Suppressor macrophage treated with lipopolysaccharide for 4 hours (primary cell): ENCODE results near the gene ARMC7.
A peak's percentile ranks its signal among the peaks of the same experiment; 100 is the strongest.

Source experiments
- DNase-seq: peaks from one replicate; pipeline ENCODE4 v3.0.0-alpha.2; 2020

ARMC7 gene

DNA sequence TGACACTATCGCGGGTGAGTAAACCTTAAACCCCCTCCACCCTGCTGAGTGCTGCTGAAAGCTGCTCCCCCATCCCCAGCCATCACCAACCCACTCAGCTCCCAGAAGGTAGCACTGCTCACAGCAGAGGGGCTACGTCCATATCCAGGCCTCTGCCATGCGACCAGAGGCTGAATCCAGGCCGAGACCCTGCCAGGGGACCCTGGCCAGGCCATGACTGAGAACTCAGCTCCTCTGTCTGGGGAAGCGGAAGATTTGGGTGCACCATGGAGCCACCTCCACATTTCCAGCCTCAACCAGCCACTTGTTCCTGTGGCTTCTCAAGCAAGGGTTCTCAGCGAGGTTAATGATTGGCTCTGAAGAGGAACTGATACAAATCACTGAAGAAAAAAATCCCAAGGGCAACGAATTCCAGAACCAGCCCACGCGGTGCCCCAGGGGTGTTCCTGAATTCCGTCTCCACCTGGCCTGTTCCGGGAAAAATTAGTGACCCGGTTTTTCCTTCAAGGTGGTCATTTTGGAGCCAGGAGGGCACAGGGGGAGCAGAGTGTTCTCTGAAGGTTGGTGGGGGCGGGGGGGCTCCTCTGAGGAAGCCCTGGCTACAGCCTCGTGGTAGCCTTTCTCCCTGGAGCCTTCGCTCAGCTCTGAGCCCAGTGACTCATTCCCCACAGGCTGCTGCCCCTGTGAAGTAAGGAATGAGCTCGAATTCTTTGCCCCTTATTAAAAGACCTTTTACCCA lies 31.3 kb upstream of the ARMC7 start:
- DNase-seq: peak; percentile 51

- DNase-seq: no peak
These were observed 30.8 kb upstream of the ARMC7 start for GRCh38 chr17:75079023-75079373.

DNA sequence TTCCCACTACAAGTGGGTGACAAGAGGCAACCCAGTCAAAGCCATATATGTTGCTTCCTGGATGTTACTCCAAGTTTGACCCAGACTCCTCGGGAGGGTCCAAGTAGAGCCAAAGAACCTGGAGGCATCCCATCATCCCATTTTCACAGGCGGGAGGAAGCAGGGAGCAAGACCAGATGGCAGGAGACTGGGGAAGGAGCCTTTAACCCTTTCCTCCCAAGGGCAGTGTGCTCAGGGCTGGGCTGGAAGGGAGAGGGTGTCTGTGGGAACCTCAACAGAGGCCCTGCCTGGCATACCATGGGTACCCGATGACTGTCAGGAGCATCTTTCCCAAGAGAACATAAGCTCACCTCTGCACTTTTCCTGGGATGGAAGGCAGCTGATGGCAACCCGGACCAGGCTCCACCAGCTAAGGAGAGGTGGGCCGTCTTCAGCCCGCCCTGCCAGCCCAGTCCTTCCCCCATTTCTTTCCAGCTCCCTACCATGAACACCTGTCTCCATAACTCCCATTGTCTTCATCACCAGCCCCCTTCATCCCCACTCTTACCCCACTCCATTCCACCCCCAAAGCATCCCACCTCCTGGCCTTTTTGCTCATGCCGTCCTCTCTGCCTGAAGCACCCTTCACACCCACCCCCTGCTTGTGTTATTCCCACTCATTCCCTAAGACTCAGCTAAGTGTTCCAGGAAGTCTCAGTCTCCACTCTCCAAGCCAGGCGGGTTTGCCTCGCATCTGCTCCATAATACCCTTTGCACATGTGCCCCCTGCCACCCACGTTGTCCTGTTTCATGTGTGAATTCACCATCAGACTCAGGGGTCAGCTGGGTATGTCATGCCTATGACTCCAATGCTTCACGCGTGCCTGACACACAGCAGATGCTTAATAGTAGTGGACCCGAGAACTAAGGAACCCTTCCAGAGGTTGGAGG lies 27.9 kb upstream of the ARMC7 start:
- DNase-seq: no peak

GRCh38 chr17:75082683-75083082 lies 27.1 kb upstream of the ARMC7 start:
- DNase-seq: no peak

- no peak for DNase-seq
These were observed 25.6 kb upstream of the ARMC7 start for GRCh38 chr17:75084039-75084660.

DNA sequence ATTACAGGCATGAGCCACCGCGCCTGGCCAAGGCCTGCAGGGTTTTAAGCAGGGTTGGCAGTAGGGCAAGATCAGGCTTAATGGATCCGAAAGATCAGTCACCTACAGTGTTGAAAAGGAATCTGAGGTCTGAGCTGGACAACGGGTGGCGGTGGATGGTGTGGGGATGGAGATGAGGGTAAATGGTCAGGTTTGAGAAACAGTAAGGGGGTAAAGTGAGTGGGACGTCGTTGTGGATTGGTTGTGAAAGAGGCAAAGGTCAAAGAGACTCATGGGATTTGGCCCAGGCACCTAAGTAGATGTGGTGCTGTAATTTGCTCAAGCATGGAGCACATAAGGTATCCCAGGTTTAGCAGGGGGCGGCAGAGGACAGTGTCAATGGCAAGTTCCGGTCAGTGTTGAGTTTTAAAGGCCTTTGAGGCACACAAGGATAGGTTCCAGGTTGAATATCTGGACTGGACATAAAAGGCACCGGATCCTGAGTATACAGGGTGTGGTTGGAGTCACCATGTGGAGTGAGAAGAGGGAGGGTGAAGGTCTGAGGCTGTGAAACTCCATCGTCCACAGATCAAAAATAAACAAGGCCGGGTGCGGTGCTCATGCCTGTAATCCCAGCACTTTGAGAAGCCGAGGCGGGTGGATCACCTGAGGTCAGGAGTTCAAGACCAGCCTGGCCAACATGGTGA lies 23.1 kb upstream of the ARMC7 start:
- DNase-seq: no peak

DNA sequence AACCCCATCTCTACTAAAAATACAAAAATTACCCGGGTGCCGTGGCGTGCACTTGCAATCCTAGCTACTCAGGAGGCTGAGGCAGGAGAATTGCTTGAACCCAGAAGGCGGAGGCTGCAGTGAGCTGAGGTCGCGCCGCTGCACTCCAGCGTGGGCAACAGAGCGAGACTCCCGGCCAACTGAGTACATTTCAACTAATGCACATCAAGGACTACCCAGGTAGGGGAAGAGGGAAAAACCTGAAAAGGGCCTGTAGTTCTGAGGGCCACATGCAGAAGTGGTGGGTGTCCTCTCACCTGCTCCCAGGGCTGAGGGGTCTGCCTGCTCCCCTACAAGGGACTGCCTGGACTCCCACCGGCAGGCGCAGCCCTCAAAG lies 22.6 kb upstream of the ARMC7 start:
- DNase-seq: no peak

DNA sequence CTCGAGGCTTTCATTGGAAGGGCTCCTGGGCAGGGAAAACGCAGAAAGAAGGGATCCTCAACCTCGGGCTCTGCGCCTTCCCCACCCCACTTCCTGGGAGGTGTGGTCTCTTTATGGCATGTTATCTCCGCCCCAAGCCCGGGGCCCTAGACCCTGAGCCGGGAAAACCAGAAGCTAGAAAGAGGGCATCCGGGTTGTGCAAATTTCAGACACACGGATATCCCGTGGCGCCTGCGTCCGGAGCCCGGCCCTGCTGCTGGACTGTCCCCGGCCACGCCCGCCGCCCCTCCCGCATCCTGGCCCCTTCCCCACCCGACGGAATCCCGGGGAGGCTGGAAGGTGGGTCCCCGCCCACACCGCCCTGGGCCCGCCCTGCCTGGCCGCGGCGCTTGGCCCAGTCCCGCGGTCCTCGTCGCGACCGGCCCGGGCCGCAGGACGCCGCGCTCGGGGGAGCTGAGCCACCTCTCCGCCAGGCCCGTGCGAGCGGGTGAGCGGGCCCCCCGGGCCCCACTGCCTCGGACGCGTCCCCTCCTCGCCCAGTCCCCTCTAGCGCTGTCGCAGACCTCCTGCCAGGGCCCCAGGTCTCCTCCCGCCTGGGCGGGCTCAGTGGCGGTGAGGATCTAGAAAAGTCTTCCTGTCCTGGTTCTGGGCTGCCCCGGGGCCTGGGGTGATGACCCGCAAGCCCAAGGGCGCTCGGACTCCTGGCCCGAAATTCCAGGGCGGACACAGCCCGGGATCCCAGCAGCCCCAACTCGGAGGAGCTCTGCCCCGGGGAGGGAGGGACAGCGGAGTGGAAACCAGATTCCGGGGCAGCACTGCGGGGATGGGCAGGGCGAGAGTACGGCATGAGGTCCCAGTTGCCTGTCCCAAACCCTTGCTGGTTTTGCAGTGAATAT lies 22.0 kb upstream of the ARMC7 start, which contains the start of gene SLC16A5:
Gene SLC16A5, plus strand, starts transcription at position 397 of the 896 bp plus-strand sequence. CDS start 5,683 bp downstream, outside the sequence.
- DNase-seq: peak; percentile 79

DNA sequence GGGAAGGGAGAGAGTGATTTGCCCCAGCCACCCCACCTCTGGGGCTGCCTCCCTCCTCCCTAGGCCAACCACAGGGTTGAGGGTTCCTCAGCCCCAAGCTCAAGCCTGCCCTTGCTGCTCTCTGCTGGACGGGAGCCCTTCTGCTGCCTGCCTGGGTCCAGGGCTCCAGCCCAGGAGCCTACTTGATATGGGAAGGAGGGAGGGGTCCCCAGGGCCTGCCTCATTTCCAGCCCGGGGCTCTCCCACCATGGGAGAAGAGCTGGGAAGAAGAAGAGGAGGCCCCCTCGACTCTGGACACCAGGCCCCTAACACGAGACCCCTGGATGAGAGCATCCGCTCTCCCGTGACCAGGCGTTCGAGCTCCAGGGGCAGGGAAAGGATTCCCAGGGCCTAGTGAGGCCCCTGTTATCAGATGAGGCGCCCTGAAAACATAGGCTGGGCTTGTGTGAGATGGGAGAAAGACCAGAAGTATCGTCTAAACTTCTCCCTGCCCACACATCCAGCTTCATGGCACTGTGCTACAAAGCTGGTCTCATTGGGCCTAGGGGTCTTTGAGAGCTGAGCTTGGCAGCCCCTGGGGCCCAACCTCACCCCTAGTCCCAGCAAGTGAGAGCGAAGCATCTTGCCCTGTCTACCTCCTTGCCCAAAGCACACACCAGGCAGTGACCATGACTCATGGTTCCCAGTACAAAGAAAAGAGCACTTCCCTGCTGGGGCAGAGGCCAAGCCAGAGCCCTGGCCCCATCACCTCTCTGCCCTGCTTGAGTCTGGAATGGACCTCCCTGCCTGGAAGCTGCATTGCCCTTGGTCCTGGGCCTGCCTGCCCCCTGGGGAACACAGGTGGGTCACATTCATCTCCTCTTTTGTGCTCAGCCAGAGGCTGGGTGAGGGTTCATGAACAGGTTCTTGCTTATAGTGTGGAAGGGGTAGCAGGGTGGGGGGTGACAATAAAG lies 21.0 kb upstream of the ARMC7 start:
- peak; percentile 72 for DNase-seq

DNA sequence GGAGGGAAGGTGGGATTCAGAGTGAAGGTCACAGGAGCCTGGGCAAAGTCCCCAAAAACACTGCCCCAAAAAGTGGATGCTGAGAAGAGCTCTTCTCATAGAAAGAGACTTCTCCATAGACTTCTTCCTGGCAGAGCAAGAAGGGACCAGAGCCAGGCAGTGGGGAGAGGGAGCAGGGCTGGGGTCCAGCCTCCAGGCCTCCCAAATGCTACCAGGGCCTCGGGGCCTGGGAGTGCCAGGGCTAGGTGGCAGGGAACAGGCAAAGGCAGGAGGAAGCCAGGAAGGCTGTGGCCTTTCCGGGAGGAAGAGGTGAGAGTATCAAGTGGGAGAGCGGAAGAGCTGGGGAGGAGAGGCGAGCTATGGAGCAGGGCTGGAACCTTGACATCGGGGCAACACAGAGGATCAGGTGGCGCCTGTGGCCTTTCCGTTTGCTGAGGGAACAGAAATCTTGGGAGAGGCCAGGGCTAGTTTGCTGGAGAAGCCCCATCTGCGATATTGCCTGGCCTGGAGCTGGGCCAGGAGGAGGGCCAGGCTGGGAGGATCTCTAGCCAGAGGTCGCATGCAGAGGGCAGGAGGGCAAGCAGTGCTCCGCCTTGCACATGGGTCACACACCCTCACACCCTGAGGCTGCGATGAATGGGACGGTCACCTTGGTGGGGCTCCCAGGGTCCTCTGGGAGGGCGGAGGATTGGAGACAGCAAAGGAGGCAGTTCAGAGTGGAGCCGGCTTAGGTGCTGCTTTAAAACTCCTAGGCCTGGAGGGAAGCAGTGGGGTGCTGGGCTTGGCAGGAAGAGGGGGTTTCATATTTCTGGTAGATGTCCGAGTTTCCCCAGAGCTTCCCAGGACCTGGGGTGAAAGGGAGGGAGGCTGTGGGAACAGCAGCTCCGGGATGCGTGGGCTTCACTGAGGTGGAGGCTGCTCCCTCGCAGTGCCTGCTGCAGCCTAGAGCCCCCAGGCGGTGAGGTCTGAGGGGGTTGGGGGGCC lies 18.6 kb upstream of the ARMC7 start:
- DNase-seq: no peak

DNA sequence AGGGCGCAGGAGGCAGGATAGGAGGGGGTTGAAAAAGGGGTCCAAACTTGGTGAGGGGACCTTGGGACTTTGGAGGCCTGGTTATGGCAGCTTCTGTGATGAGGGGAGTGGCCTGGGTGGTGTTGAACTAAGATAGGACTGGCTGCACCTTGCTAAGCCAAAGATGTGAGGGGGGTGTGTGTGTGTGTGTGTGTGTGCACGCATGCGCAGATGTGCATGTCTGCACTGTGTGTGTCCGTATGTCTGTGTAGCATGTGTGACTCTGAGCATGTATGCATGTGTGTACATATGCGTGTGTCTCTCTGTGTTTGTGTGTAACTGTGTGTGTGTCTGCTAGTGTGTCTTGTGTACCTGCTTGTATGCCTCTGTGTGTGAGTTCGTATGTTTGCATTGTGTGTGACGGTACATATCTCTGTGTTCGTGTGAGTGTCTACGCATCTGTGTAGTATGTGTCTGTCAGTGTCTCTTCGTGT lies 17.9 kb upstream of the ARMC7 start:
- DNase-seq: no peak

- no peak for DNase-seq
These were observed 16.1 kb upstream of the ARMC7 start for GRCh38 chr17:75093548-75094158.

DNA sequence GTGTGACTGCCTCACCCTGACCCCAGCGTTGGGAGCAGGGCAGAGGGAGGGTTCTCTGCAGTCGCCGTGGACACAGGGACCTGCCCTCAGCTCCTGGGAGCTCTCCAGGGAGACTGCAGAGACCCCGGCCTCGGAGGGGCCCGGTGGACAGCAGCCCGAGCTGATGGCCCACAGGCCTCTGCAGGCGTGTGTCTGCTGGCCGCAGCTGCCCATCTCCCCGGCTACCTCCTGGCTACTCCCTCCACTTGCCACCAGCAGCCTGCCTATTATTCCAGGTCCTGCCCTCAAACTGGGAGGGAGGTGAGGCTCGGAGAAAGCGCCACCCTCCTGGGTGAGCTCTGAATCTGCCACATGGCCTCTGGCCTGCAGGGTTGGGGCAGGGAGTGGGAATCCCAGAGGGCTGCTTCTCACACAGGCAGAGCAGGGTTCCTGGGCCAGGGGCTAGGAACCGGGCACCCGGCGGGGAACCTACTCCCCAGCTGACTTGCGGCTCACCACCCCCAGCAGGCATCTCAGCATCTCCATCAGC lies 14.8 kb upstream of the ARMC7 start:
- DNase-seq: no peak

DNA sequence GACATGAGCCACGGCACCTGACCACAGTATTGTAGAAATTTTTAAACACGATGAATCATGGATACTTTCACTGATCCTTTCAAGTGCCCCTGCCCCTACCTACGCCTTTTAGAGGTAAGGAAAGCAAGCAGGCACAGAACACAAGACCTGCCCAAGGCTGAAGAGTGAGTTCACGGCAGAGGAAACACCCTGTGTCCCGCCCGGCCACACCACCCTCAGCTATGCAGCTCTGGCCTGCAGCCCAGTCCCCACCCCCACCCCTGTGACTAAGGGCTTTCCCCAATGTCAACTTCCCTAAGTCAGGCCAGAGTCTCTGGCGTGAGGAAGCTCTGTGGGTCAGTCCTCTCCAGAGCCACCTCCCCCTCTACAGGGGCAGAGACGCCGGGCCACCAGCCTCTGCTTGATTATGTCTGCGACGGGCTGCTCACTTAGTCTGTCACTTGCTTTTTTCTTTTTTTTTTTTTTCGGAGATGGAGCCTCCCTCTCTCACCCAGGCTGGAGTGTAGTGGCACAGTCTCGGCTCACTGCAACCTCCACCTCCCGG lies 13.6 kb upstream of the ARMC7 start:
- DNase-seq: peak; percentile 93

DNA sequence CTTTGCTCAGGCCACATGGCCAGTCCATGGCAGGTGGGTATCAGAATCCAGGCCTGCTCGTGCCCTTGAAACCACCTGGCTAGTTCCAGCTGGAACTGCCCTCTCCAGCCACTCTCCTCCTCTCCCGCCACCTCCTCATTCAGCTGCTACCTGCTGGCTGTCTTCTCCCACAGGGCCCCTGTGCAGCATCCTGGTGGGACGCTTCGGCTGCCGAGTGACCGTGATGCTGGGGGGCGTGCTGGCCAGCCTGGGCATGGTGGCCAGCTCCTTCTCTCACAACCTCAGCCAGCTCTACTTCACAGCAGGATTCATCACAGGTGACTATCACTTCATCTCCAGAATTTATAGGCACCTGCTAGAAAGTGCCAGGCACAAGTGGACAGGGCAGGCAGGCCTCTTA lies 11.9 kb upstream of the ARMC7 start:
- no peak for DNase-seq

- no peak for DNase-seq
These were observed 10.9 kb upstream of the ARMC7 start for GRCh38 chr17:75098861-75099260.

DNA sequence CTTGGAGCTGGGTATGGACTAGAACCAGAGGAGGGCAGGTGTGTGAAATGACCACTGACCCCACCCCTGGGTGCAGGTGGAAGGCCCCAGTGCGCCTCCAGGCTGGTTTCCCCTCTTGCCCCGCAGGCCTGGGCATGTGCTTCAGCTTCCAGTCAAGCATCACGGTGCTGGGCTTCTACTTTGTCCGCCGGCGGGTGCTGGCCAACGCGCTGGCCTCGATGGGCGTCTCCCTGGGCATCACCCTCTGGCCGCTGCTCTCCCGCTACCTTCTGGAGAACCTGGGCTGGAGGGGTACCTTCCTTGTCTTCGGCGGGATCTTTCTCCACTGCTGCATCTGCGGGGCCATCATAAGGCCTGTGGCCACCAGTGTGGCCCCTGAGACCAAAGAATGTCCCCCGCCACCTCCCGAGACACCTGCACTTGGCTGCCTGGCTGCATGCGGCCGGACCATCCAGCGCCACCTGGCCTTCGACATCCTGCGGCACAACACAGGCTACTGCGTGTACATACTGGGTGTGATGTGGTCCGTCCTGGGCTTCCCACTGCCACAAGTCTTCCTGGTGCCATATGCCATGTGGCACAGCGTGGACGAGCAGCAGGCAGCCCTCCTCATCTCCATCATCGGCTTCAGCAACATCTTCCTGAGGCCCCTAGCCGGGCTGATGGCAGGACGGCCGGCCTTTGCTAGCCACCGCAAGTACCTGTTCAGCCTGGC lies 9.7 kb upstream of the ARMC7 start:
- DNase-seq: no peak

DNA sequence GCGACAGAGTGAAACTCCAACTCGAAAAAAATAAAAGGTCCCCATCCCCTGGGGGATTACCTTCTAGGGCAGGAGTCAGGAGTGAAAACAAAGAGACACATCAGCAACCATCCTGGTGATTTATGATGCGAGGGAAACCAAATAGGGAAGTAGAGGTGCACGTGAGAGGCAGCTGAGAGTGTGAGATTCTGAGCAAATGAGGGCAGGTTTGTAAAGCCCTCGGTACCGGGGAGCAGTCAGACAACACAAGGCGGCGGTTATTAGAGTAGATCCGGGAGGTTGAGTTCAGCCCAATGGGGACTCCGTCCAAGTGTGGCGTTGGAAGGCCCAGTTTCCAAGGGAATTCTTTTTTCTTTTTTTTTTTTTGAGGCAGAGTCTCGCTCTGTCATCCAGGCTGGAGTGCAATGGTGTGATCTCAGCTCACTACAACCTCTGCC lies 7.4 kb upstream of the ARMC7 start:
- peak; percentile 69 for DNase-seq
